ENCODE results near the gene THEMIS. TPM values are rescaled to one million over a fixed set of nuclear protein-coding genes. Genes with fewer than 3 reads are reported as not detected.

THEMIS gene
- 10 to 100 TPM; 22.9 to 24.5 TPM for total RNA-seq

GRCh38 chr6:127900935-127901334 lies at the start of gene THEMIS:
Gene THEMIS, minus strand, starts transcription at chr6:127901058. Its CDS starts 126 bp downstream, at chr6:127900932.
- peak; percentile 64 for DNase-seq
- Mint-ChIP-seq H3K4me1 (peaks cover 66% of the 10 kb centered on the region), H3K36me3 (ENCODE audit: low read depth) (peaks cover 17% of the 10 kb centered on the region), H3K27ac (peak within 1 kb of the TSS; percentile 97), H3K27me3 (no peaks in the 10 kb centered on the region), H3K9me3 (ENCODE audit: low read depth) (peaks cover 8% of the 10 kb centered on the region), H3K4me3 (peak within 1 kb of the TSS; percentile 91)
- CTCF ChIA-PET, result interaction anchor here (0.7 to 1.6 kb wide), 6 partner anchors 8 to 164 kb away, joined by 3 to 4 read pairs (median 4); no protein-coding TSS in a partner anchor
- POLR2A ChIA-PET, result no interaction called here
- intact Hi-C loops (cut with DNase I, micrococcal nuclease), result loop anchor here (1.0 to 10.0 kb wide), 4 partner anchors 7 to 426 kb away; no protein-coding TSS in a partner anchor
- peak; percentile 67 for ATAC-seq

- ChIA-PET POLR2A (no interaction called here), CTCF (interaction anchor here (0.9 to 1.2 kb wide), 2 partner anchors 8 to 50 kb away, joined by 3 read pairs; no protein-coding TSS in a partner anchor)
- Mint-ChIP-seq H3K27me3 (no peaks in the 10 kb centered on the region), H3K4me1 (peaks cover 54% of the 10 kb centered on the region), H3K9me3 (ENCODE audit: low read depth) (peaks cover 10% of the 10 kb centered on the region), H3K4me3 (no peak overlapping the region), H3K36me3 (ENCODE audit: low read depth) (peaks cover 3% of the 10 kb centered on the region), H3K27ac (no peak overlapping the region)
- no peak for ATAC-seq
- intact Hi-C loops (cut with DNase I, micrococcal nuclease), result no loop called here
- DNase-seq, result no peak
These were observed 48.4 kb upstream of the THEMIS start for GRCh38 chr6:127949251-127949650.

GRCh38 chr6:127946388-127946787 lies 45.5 kb upstream of the THEMIS start:
- ChIA-PET CTCF (no interaction called here), POLR2A (no interaction called here)
- Mint-ChIP-seq H3K27me3 (no peaks in the 10 kb centered on the region), H3K27ac (no peak overlapping the region), H3K4me3 (no peak overlapping the region), H3K9me3 (ENCODE audit: low read depth) (peaks cover 10% of the 10 kb centered on the region), H3K4me1 (peaks cover 35% of the 10 kb centered on the region), H3K36me3 (ENCODE audit: low read depth) (peaks cover 3% of the 10 kb centered on the region)
- DNase-seq (no peak), ATAC-seq (peak; percentile 8)
- intact Hi-C loops (cut with DNase I, micrococcal nuclease), result no loop called here

GRCh38 chr6:127945434-127946097 lies 44.7 kb upstream of the THEMIS start:
- Mint-ChIP-seq H3K4me3 (no peak overlapping the region), H3K36me3 (ENCODE audit: low read depth) (peaks cover 3% of the 10 kb centered on the region), H3K9me3 (ENCODE audit: low read depth) (peaks cover 10% of the 10 kb centered on the region), H3K27me3 (no peaks in the 10 kb centered on the region), H3K4me1 (peaks cover 26% of the 10 kb centered on the region), H3K27ac (no peak overlapping the region)
- CTCF ChIA-PET, result no interaction called here
- POLR2A ChIA-PET, result no interaction called here
- intact Hi-C loops (cut with DNase I, micrococcal nuclease), result no loop called here
- DNase-seq, result no peak
- ATAC-seq, result peak; percentile 60

GRCh38 chr6:127941228-127941627 lies 40.4 kb upstream of the THEMIS start:
- no peaks in the 10 kb centered on the region for H3K27me3 Mint-ChIP-seq
- H3K4me3 Mint-ChIP-seq, result no peak overlapping the region
- ChIA-PET POLR2A (no interaction called here), CTCF (interaction anchor here (0.7 to 1.0 kb wide), 3 partner anchors 8 to 107 kb away, joined by 3 read pairs; no protein-coding TSS in a partner anchor)
- peaks cover 39% of the 10 kb centered on the region for H3K4me1 Mint-ChIP-seq
- ATAC-seq (no peak), DNase-seq (no peak)
- H3K27ac Mint-ChIP-seq, result no peak overlapping the region
- intact Hi-C loops (cut with DNase I, micrococcal nuclease), result no loop called here
- H3K36me3 Mint-ChIP-seq (ENCODE audit: low read depth), result peaks cover 1% of the 10 kb centered on the region
- H3K9me3 Mint-ChIP-seq (ENCODE audit: low read depth), result peaks cover 3% of the 10 kb centered on the region

GRCh38 chr6:127939442-127940066 lies 38.7 kb upstream of the THEMIS start:
- H3K4me1 Mint-ChIP-seq, result peaks cover 39% of the 10 kb centered on the region
- POLR2A ChIA-PET, result no interaction called here
- no peaks in the 10 kb centered on the region for H3K36me3 Mint-ChIP-seq (ENCODE audit: low read depth)
- CTCF ChIA-PET, result interaction anchor here (1.0 to 1.2 kb wide), 3 partner anchors 26 to 85 kb away, joined by 3 to 4 read pairs (median 3); no protein-coding TSS in a partner anchor
- H3K4me3 Mint-ChIP-seq, result no peak overlapping the region
- no peaks in the 10 kb centered on the region for H3K9me3 Mint-ChIP-seq (ENCODE audit: low read depth)
- intact Hi-C loops (cut with DNase I, micrococcal nuclease), result loop anchor here in 1 of 2 experiments (5.0 kb wide), 1 partner anchor 37 kb away; the partner anchor contains the start of gene THEMIS
- H3K27me3 Mint-ChIP-seq, result no peaks in the 10 kb centered on the region
- peak overlapping the region; percentile 53 for H3K27ac Mint-ChIP-seq
- DNase-seq, result no peak
- peak; percentile 39 for ATAC-seq

GRCh38 chr6:127938701-127939100 lies 37.8 kb upstream of the THEMIS start:
- H3K36me3 Mint-ChIP-seq (ENCODE audit: low read depth), result peaks cover 4% of the 10 kb centered on the region
- peak overlapping the region; percentile 48 for H3K27ac Mint-ChIP-seq

GRCh38 chr6:127937747-127938146 lies 36.9 kb upstream of the THEMIS start:
- Mint-ChIP-seq H3K9me3 (ENCODE audit: low read depth) (peaks cover 8% of the 10 kb centered on the region), H3K36me3 (ENCODE audit: low read depth) (peaks cover 10% of the 10 kb centered on the region), H3K4me3 (no peak overlapping the region), H3K27ac (no peak overlapping the region), H3K4me1 (peaks cover 57% of the 10 kb centered on the region), H3K27me3 (no peaks in the 10 kb centered on the region)
- ChIA-PET CTCF (interaction anchor here (0.8 to 1.3 kb wide), 2 partner anchors 21 to 62 kb away, joined by 3 to 4 read pairs; no protein-coding TSS in a partner anchor), POLR2A (no interaction called here)
- ATAC-seq (no peak), DNase-seq (no peak)
- intact Hi-C loops (cut with DNase I, micrococcal nuclease), result loop anchor here (1.0 to 5.0 kb wide), 2 partner anchors 29 to 35 kb away; partner anchors contain the start of gene THEMIS (in 1 of the 2)

More at GRCh38 chr6:127938701-127939100, 37.8 kb upstream of the THEMIS start:
- ATAC-seq (peak; percentile 15), DNase-seq (no peak)
- Mint-ChIP-seq H3K27me3 (no peaks in the 10 kb centered on the region), H3K9me3 (ENCODE audit: low read depth) (peaks cover 2% of the 10 kb centered on the region), H3K4me1 (peaks cover 47% of the 10 kb centered on the region), H3K4me3 (no peak overlapping the region)
- ChIA-PET CTCF (interaction anchor here (1.0 to 1.2 kb wide), 2 partner anchors 27 to 30 kb away, joined by 3 read pairs; no protein-coding TSS in a partner anchor), POLR2A (interaction anchor here (0.6 kb wide), 1 partner anchor 23 kb away, joined by 3 read pairs; no protein-coding TSS in a partner anchor)
- intact Hi-C loops (cut with DNase I, micrococcal nuclease), result loop anchor here (1.0 to 5.0 kb wide), 2 partner anchors 30 to 36 kb away; partner anchors contain the start of gene THEMIS (in 1 of the 2)

- intact Hi-C loops (cut with DNase I, micrococcal nuclease), result loop anchor here in 1 of 2 experiments (5.0 kb wide), 1 partner anchor 35 kb away; the partner anchor contains the start of gene THEMIS
- DNase-seq (no peak), ATAC-seq (no peak)
- Mint-ChIP-seq H3K9me3 (ENCODE audit: low read depth) (peaks cover 11% of the 10 kb centered on the region), H3K27me3 (no peaks in the 10 kb centered on the region), H3K36me3 (ENCODE audit: low read depth) (peaks cover 12% of the 10 kb centered on the region), H3K4me1 (peaks cover 59% of the 10 kb centered on the region), H3K4me3 (no peak overlapping the region), H3K27ac (no peak overlapping the region)
- POLR2A ChIA-PET, result interaction anchor here (0.9 kb wide), 1 partner anchor 35 kb away, joined by 3 read pairs; no protein-coding TSS in a partner anchor
- CTCF ChIA-PET, result interaction anchor here (0.8 to 1.3 kb wide), 4 partner anchors 17 to 61 kb away, joined by 3 to 4 read pairs (median 3); no protein-coding TSS in a partner anchor
These were observed 36.2 kb upstream of the THEMIS start for GRCh38 chr6:127937102-127937501.

- CTCF ChIA-PET, result interaction anchor here (0.7 to 2.2 kb wide), 9 partner anchors 9 to 198 kb away, joined by 3 to 6 read pairs (median 3); no protein-coding TSS in a partner anchor
- H3K27me3 Mint-ChIP-seq, result no peaks in the 10 kb centered on the region
These were observed 34.1 kb upstream of the THEMIS start for GRCh38 chr6:127934956-127935355.

More at GRCh38 chr6:127934956-127935355, 34.1 kb upstream of the THEMIS start:
- Mint-ChIP-seq H3K4me3 (peak overlapping the region; percentile 67), H3K27ac (peak overlapping the region; percentile 92), H3K9me3 (ENCODE audit: low read depth) (peaks cover 11% of the 10 kb centered on the region), H3K4me1 (peaks cover 59% of the 10 kb centered on the region), H3K36me3 (ENCODE audit: low read depth) (peaks cover 14% of the 10 kb centered on the region)
- ATAC-seq, result peak; percentile 17
- intact Hi-C loops (cut with DNase I, micrococcal nuclease), result loop anchor here (1.0 to 5.0 kb wide), 6 partner anchors 11 to 37 kb away; partner anchors contain the start of gene THEMIS (in 1 of the 2)
- POLR2A ChIA-PET, result no interaction called here
- DNase-seq, result no peak
